ENCODE data around the gene KISS1.

DNA sequence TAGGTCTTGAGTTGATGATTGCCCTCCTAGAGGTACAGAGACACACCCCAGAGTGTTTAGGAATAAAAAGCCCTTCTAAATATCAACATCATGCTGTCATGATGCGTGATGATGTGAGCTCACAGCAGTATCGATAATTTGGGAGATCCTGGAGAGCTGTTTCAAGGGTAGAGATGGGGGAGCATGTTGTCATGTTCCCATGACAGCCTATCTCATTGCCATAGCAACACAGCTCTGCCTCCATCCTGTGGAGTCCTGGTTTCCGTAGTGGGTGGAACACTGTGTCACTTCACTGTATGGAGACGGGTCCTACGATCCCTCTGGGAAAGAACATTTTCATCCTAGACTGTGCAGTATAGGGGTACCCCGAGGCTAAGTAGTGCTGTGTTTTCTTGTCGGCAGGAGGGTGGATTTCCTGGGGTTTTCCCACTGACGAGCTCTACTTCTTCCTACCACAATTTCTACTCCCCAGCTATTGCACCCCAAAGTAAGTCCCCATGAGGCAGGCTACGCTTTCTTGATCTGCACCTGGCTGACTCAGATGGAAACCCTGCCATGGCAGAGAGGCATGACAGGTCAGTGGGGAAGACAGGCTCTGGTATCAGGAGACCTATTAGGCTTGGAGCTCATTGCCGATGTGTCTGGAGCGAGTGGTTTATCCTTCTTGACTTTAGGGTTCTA lies 7.2 kb downstream of the KISS1 start:
- TF ChIP-seq, protein P1, sequence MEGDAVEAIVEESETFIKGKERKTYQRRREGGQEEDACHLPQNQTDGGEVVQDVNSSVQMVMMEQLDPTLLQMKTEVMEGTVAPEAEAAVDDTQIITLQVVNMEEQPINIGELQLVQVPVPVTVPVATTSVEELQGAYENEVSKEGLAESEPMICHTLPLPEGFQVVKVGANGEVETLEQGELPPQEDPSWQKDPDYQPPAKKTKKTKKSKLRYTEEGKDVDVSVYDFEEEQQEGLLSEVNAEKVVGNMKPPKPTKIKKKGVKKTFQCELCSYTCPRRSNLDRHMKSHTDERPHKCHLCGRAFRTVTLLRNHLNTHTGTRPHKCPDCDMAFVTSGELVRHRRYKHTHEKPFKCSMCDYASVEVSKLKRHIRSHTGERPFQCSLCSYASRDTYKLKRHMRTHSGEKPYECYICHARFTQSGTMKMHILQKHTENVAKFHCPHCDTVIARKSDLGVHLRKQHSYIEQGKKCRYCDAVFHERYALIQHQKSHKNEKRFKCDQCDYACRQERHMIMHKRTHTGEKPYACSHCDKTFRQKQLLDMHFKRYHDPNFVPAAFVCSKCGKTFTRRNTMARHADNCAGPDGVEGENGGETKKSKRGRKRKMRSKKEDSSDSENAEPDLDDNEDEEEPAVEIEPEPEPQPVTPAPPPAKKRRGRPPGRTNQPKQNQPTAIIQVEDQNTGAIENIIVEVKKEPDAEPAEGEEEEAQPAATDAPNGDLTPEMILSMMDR (IDR thresholded peaks at IDR 0.05) = no peak
- TF ChIP-seq POLR2A (IDR thresholded peaks at IDR 0.05) = no peak
